RCC 7860 (cell line): ENCODE measurements around the gene TBCEL.

ENCODE experiments used
- DNase-seq: peaks from one replicate; pipeline ENCODE4 v3.0.0-alpha.2; 2015; ENCODE audit warnings: low spot score
- FAIRE-seq: peaks from 2 replicates; lab custom pipeline; 2012; peaks lifted over from hg19 to GRCh38; lab: Jason Lieb, UNC

The TBCEL gene

GRCh38 chr11:121132211-121132976 lies 108.5 kb downstream of the TBCEL start:
- DNase-seq (no peak), FAIRE-seq (no peak)

DNA sequence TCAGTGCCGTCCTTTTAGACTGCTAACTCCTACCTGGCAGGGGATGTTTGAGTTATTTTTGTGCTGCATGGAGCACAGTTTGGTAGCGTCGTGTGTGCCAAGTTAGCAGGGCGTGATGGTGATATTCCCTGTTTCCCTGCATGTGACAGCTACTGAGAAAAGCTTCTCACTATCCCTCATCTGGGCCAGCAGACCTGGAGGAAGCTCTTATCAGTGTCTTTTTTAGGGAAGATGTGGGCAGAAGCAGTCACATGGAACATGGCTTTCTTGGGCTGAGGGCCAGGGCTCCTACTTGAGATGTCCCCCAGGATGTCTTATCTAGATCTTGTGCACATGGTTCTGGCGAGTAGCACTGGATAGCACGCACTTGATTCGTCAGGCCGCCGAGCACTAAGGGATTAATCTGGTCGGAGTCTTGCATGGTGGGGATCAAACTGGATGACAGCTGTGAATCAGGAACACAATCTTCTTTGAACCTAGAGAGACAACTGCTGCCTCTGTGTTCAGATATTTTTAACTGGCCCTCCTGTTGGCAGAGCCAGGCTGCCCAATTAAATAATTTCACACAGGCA lies 110.9 kb downstream of the TBCEL start:
- FAIRE-seq (no peak), DNase-seq (no peak)

- FAIRE-seq (no peak), DNase-seq (no peak)
Measured at GRCh38 chr11:121137005-121137404, 113.1 kb downstream of the TBCEL start.

GRCh38 chr11:121138259-121138658 lies 114.4 kb downstream of the TBCEL start:
- FAIRE-seq = no peak
- no peak for DNase-seq

GRCh38 chr11:121140369-121140768 lies 116.5 kb downstream of the TBCEL start:
- DNase-seq = no peak
- FAIRE-seq = no peak
